Endothelial cell of umbilical vein (primary cell): Measurements from ENCODE around the gene SDR39U1. TPM values are rescaled to one million over a fixed set of nuclear protein-coding genes. Genes with fewer than 3 reads are reported as not detected.

Source experiments
- BruUV-seq: library from RNA; stranded (reverse); fragments of 400-500 nt; replicated peaks from 2 replicates; lab custom pipeline; 2021; lab: Mats Ljungman, UMichigan
- CTCF ChIA-PET: fragments of 300-600, 350-600 bp; sonication (Branson Sonifier 250); formaldehyde crosslinking; loops from one replicate; lab custom pipeline; 2021; ENCODE audit warnings: antibody characterized with exemption, inconsistent platforms; lab: Charles Lee
- POLR2A ChIA-PET: fragments of 300-600, 350-600 bp; sonication (Branson Sonifier 250); formaldehyde crosslinking; loops from one replicate; lab custom pipeline; 2021; ENCODE audit warnings: antibody characterized with exemption, inconsistent platforms; lab: Charles Lee
- DNase-seq: peaks from one replicate; pipeline ENCODE4 v3.0.0-alpha.2; 2011; ENCODE audit warnings: low read depth, low spot score
- FAIRE-seq: peaks from 2 replicates; lab custom pipeline; 2011; peaks lifted over from hg19 to GRCh38; lab: Jason Lieb, UNC
- H2AFZ ChIP-seq: 2 replicates; pipeline ENCODE4 v1.6.0; 2012; ENCODE audit warnings: low read depth, low read length, control low read depth, inconsistent platforms
- H3K27ac ChIP-seq: 2 replicates; pipeline ENCODE4 v1.5.1; 2011; ENCODE audit warnings: low read depth, mild to moderate bottlenecking, control low read depth, low read length, moderate library complexity; ENCODE audit not compliant: insufficient read depth
- H3K27me3 ChIP-seq, 2 experiments: 2 replicates each; pipeline versions ENCODE4 v1.6.0 to v1.6.1; 2011; ENCODE audit warnings: low read length in 2 of 2, mixed read lengths in 1 of 2; ENCODE audit not compliant: control insufficient read depth in 2 of 2, insufficient read depth in 2 of 2
- H3K36me3 ChIP-seq, 2 experiments: 2 replicates in 1 of 2; 3 replicates in 1 of 2; pipeline ENCODE4 v1.5.1; 2011; ENCODE audit warnings: low read length in 2 of 2, mild to moderate bottlenecking in 1 of 2, moderate library complexity in 1 of 2; ENCODE audit not compliant: control insufficient read depth in 2 of 2, insufficient read depth in 2 of 2; ENCODE audit errors: extremely low read depth in 1 of 2
- H3K4me1 ChIP-seq: 3 replicates; pipeline ENCODE4 v1.5.1; 2011; ENCODE audit warnings: mild to moderate bottlenecking, low read length; ENCODE audit not compliant: control insufficient read depth, insufficient read depth; ENCODE audit errors: extremely low read depth
- H3K4me2 ChIP-seq: 2 replicates; pipeline ENCODE4 v1.6.1; 2011; ENCODE audit warnings: low read length, control low read depth, mixed read lengths; ENCODE audit not compliant: insufficient read depth
- H3K4me3 ChIP-seq, 3 experiments: fragments of 200-600 bp in 1 of 3; sonication (generic), shearing (Covaris generic) in 1 of 3; replicated peaks in 1 of 3; 2 replicates each; pipeline ENCODE4 v1.5.1; 2011 to 2016; ENCODE audit warnings: control low read depth in 3 of 3, low read length in 3 of 3, mild to moderate bottlenecking in 2 of 3, inconsistent platforms in 1 of 3, low read depth in 1 of 3, moderate library complexity in 1 of 3; ENCODE audit not compliant: insufficient read depth in 1 of 3
- H3K79me2 ChIP-seq: 2 replicates; pipeline ENCODE4 v1.6.0; 2012; ENCODE audit warnings: low read length, inconsistent platforms; ENCODE audit not compliant: control insufficient read depth, insufficient read depth
- H3K9ac ChIP-seq: replicated peaks from 2 replicates; pipeline ENCODE3; 2011; ENCODE audit warnings: low read length, control low read depth; ENCODE audit not compliant: insufficient read depth; ENCODE audit errors: extremely low read depth
- H3K9me1 ChIP-seq: replicated peaks from 3 replicates; pipeline ENCODE4 v1.6.0; 2011; ENCODE audit warnings: mild to moderate bottlenecking, low read length; ENCODE audit not compliant: control insufficient read depth, insufficient read depth; ENCODE audit errors: extremely low read depth
- H3K9me3 ChIP-seq: replicated peaks from 2 replicates; pipeline ENCODE4 v1.5.1; 2012; ENCODE audit warnings: low read length, inconsistent platforms; ENCODE audit not compliant: control insufficient read depth, insufficient read depth
- H4K20me1 ChIP-seq: replicated peaks from 2 replicates; pipeline ENCODE3; 2011; ENCODE audit warnings: mild to moderate bottlenecking, low read length; ENCODE audit not compliant: control insufficient read depth, insufficient read depth; ENCODE audit errors: extremely low read depth
- FOS ChIP-seq: IDR thresholded peaks from 2 replicates; pipeline ENCODE4 v1.6.1; 2011; ENCODE audit warnings: mild to moderate bottlenecking, low read length, moderate library complexity, borderline replicate concordance; ENCODE audit not compliant: insufficient read depth
- GATA2 ChIP-seq: IDR thresholded peaks from 2 replicates; pipeline ENCODE4 v1.7.0; 2011; ENCODE audit warnings: low read depth, mild to moderate bottlenecking, moderate library complexity, mixed read lengths, low read length; ENCODE audit not compliant: insufficient read length, insufficient read depth
- dilution Hi-C: fragments of 300-500 bp; cut with MboI; formaldehyde crosslinking; loops from one replicate; pipeline ENCODE4 v1.15.0; 2019; ENCODE audit warnings: low sequenced_read_pairs; ENCODE audit not compliant: extremely low pct_ligation_motif_present
- intact Hi-C: fragments of 100-400 bp; cut with micrococcal nuclease; formaldehyde crosslinking; loops from one replicate; pipeline ENCODE4 v1.10.0; 2022
- polyA plus RNA-seq, 4 experiments: library from polyadenylated mRNA; depleted of rRNA in 3 of 4; stranded (reverse) in 3 of 4; unstranded in 1 of 4; fragments of >200 nt; gene quantifications; 2 replicates each; pipeline versions ENCODE4 v1.2.1 to v1.2.3, GENCODE V29; 2011 to 2012; ENCODE audit warnings: missing spikeins in 1 of 4
- total RNA-seq: library from RNA; stranded (reverse); gene quantifications from 2 replicates; pipeline ENCODE4 v1.2.3, GENCODE V29; 2021
- TF ChIP-seq, protein P1 (sequence below), 2 donors: IDR thresholded peaks; 1 replicate in 1 of 2; 2 replicates in 1 of 2; pipeline ENCODE4 v1.5.1; 2011; ENCODE audit warnings: low read length in 2 of 2, mild to moderate bottlenecking in 2 of 2, moderate library complexity in 2 of 2, control low read depth in 1 of 2, inconsistent platforms in 1 of 2, low read depth in 1 of 2; ENCODE audit not compliant: insufficient read depth in 1 of 2; ENCODE audit errors: extremely low read depth in 1 of 2

Gene SDR39U1
- total and polyA plus RNA-seq, 2 donors (not counting 3 experiments of a cell fraction or from before 2014, with no cell fraction given), result 40.2 to 72.6 TPM

DNA sequence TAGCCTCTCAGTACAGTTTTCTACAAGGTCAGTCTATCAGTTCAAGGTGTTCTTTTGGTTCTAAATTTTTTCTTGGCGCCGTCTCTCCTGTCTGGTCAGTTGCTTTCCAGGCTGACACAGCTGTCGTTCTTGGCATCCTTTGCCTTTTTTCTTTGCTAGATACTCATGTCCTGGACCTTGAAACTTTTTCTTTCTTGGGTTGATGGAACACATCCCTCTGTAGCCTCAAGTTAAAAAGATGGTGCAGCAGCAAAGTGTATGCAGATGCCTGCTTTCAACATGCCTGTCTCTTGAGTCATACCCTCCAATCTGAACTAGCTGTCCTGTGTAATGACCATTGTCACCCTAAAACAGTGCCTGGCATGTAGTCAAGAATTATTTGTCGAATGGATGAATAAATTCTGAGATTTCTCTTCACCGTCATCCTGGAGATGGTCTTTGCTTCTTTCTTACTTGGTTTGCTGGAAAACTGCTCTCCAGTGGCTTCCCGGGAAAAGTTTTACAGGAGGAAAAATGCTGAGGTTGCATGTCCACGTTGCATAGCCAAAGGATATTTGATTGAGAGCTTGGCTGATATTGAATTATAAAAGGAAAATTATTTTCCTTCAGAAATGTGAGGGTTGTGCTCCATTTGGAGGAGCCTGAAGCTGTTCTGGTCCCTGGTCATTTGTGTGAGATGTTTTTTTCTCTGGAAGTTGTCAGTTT, 39.1 kb downstream of the SDR39U1 start:
- dilution Hi-C loops (no loop called here), intact Hi-C loops (no loop called here)
- peak; percentile 28 for DNase-seq
- peak overlapping the region in 1 of 3 experiments; percentile 11 for H3K4me3 ChIP-seq
- POLR2A ChIA-PET, result no interaction called here
- peaks cover 0 to 10% of the 10 kb centered on the region in 2 experiments for H3K36me3 ChIP-seq
- H3K9me3 ChIP-seq, result no peaks in the 10 kb centered on the region
- TF ChIP-seq FOS, result no peak
- TF ChIP-seq, protein P1, sequence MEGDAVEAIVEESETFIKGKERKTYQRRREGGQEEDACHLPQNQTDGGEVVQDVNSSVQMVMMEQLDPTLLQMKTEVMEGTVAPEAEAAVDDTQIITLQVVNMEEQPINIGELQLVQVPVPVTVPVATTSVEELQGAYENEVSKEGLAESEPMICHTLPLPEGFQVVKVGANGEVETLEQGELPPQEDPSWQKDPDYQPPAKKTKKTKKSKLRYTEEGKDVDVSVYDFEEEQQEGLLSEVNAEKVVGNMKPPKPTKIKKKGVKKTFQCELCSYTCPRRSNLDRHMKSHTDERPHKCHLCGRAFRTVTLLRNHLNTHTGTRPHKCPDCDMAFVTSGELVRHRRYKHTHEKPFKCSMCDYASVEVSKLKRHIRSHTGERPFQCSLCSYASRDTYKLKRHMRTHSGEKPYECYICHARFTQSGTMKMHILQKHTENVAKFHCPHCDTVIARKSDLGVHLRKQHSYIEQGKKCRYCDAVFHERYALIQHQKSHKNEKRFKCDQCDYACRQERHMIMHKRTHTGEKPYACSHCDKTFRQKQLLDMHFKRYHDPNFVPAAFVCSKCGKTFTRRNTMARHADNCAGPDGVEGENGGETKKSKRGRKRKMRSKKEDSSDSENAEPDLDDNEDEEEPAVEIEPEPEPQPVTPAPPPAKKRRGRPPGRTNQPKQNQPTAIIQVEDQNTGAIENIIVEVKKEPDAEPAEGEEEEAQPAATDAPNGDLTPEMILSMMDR (IDR thresholded peaks at IDR 0.05; ENCODE audit: extremely low read depth in 1 of 2, insufficient read depth in 1 of 2, low read depth in 1 of 2, low read length in 2 of 2), result no peak
- no peak for TF ChIP-seq GATA2
- H3K79me2 ChIP-seq, result peaks cover 2% of the 10 kb centered on the region
- no peaks in the 10 kb centered on the region for H3K27me3 ChIP-seq
- H3K27ac ChIP-seq, result no peak overlapping the region
- FAIRE-seq, result peak; percentile 67
- no peak overlapping the region for H2AFZ ChIP-seq
- H3K4me1 ChIP-seq, result peaks cover 26% of the 10 kb centered on the region
- H3K9me1 ChIP-seq, result no peaks in the 10 kb centered on the region
- BruUV-seq, result no TSS peak
- H3K9ac ChIP-seq, result no peak overlapping the region
- no peaks in the 10 kb centered on the region for H4K20me1 ChIP-seq
- CTCF ChIA-PET, result interaction anchor here (0.6 to 3.4 kb wide), 5 partner anchors 28 to 95 kb away, joined by 3 to 22 read pairs (median 3); partner anchors contain the start of gene CIDEB
- peak overlapping the region; percentile 67 for H3K4me2 ChIP-seq
